Measurements from ENCODE around the gene CLDN16. TPM values are rescaled to one million over a fixed set of nuclear protein-coding genes. Genes with fewer than 3 reads are reported as not detected.

CLDN16 gene
- polyA plus RNA-seq, 1 donor from 2014 or later = not detected

- Histone ChIP-seq H3K9ac (ENCODE audit: low read length) (no peak overlapping the region), H3K27ac (ENCODE audit: low read length) (no peak overlapping the region), H3K27me3 (ENCODE audit: insufficient read depth, low read depth, low read length) (no peaks in the 10 kb centered on the region), H4K20me1 (ENCODE audit: insufficient read depth) (no peaks in the 10 kb centered on the region), H3K9me3 (ENCODE audit: low read length) (no peaks in the 10 kb centered on the region), H3K4me2 (ENCODE audit: low read length) (no peak overlapping the region), H2AFZ (ENCODE audit: low read depth, low read length) (no peak overlapping the region), H3K4me3 (ENCODE audit: low read length) (no peak overlapping the region), H3K79me2 (replicated peaks; ENCODE audit: insufficient read depth, low read length) (no peaks in the 10 kb centered on the region), H3K36me3 (ENCODE audit: insufficient read depth, low read length) (no peaks in the 10 kb centered on the region), H3F3A (ENCODE audit: insufficient read depth, low read length, poor library complexity, severe bottlenecking) (no peaks in the 10 kb centered on the region), H3K9me2 (ENCODE audit: insufficient read depth, low read length) (no peaks in the 10 kb centered on the region)
- TF ChIP-seq EZH2 (IDR thresholded peaks at IDR 0.05; ENCODE audit: borderline replicate concordance, insufficient read depth, low read length, poor library complexity, severe bottlenecking) = no peak
- TF ChIP-seq POLR2AphosphoS5 (IDR thresholded peaks at IDR 0.05) = no peak
- TF ChIP-seq TAF1 (IDR thresholded peaks at IDR 0.05; ENCODE audit: low read depth) = no peak
- TF ChIP-seq SMC3 (conservative IDR thresholded peaks at IDR 0.05; ENCODE audit: poor library complexity) = no peak
- TF ChIP-seq, protein P1, sequence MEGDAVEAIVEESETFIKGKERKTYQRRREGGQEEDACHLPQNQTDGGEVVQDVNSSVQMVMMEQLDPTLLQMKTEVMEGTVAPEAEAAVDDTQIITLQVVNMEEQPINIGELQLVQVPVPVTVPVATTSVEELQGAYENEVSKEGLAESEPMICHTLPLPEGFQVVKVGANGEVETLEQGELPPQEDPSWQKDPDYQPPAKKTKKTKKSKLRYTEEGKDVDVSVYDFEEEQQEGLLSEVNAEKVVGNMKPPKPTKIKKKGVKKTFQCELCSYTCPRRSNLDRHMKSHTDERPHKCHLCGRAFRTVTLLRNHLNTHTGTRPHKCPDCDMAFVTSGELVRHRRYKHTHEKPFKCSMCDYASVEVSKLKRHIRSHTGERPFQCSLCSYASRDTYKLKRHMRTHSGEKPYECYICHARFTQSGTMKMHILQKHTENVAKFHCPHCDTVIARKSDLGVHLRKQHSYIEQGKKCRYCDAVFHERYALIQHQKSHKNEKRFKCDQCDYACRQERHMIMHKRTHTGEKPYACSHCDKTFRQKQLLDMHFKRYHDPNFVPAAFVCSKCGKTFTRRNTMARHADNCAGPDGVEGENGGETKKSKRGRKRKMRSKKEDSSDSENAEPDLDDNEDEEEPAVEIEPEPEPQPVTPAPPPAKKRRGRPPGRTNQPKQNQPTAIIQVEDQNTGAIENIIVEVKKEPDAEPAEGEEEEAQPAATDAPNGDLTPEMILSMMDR (IDR thresholded peaks at IDR 0.05; ENCODE audit: poor library complexity, severe bottlenecking) = no peak
- TF ChIP-seq, protein P2, sequence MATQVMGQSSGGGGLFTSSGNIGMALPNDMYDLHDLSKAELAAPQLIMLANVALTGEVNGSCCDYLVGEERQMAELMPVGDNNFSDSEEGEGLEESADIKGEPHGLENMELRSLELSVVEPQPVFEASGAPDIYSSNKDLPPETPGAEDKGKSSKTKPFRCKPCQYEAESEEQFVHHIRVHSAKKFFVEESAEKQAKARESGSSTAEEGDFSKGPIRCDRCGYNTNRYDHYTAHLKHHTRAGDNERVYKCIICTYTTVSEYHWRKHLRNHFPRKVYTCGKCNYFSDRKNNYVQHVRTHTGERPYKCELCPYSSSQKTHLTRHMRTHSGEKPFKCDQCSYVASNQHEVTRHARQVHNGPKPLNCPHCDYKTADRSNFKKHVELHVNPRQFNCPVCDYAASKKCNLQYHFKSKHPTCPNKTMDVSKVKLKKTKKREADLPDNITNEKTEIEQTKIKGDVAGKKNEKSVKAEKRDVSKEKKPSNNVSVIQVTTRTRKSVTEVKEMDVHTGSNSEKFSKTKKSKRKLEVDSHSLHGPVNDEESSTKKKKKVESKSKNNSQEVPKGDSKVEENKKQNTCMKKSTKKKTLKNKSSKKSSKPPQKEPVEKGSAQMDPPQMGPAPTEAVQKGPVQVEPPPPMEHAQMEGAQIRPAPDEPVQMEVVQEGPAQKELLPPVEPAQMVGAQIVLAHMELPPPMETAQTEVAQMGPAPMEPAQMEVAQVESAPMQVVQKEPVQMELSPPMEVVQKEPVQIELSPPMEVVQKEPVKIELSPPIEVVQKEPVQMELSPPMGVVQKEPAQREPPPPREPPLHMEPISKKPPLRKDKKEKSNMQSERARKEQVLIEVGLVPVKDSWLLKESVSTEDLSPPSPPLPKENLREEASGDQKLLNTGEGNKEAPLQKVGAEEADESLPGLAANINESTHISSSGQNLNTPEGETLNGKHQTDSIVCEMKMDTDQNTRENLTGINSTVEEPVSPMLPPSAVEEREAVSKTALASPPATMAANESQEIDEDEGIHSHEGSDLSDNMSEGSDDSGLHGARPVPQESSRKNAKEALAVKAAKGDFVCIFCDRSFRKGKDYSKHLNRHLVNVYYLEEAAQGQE (IDR thresholded peaks at IDR 0.05; ENCODE audit: borderline replicate concordance) = no peak
- TF ChIP-seq MXI1 (conservative IDR thresholded peaks at IDR 0.05; ENCODE audit: poor library complexity, severe bottlenecking) = no peak
- no peak for TF ChIP-seq EP300 (conservative IDR thresholded peaks at IDR 0.05; ENCODE audit: poor library complexity, severe bottlenecking)
- no peak for TF ChIP-seq RAD21 (conservative IDR thresholded peaks at IDR 0.05)
These were observed 28.1 kb upstream of the CLDN16 start for GRCh38 chr3:190359813-190360212.

GRCh38 chr3:190360228-190360627 is 27.7 kb upstream of the CLDN16 start:
- no peaks in the 10 kb centered on the region for H3K9me3 ChIP-seq (ENCODE audit: low read length)
- no peaks in the 10 kb centered on the region for H4K20me1 ChIP-seq (ENCODE audit: insufficient read depth)
- no peaks in the 10 kb centered on the region for H3K36me3 ChIP-seq (ENCODE audit: insufficient read depth, low read length)
- H3K4me3 ChIP-seq (ENCODE audit: low read length) = no peak overlapping the region
- H3K9ac ChIP-seq (ENCODE audit: low read length) = no peak overlapping the region
- H3K27ac ChIP-seq (ENCODE audit: low read length) = no peak overlapping the region
- no peaks in the 10 kb centered on the region for H3K9me2 ChIP-seq (ENCODE audit: insufficient read depth, low read length)
- no peaks in the 10 kb centered on the region for H3K79me2 ChIP-seq (replicated peaks; ENCODE audit: insufficient read depth, low read length)
- H2AFZ ChIP-seq (ENCODE audit: low read depth, low read length) = no peak overlapping the region
- no peaks in the 10 kb centered on the region for H3F3A ChIP-seq (ENCODE audit: insufficient read depth, low read length, poor library complexity, severe bottlenecking)
- no peak overlapping the region for H3K4me2 ChIP-seq (ENCODE audit: low read length)
- no peaks in the 10 kb centered on the region for H3K27me3 ChIP-seq (ENCODE audit: insufficient read depth, low read depth, low read length)
- TF ChIP-seq TAF1 (IDR thresholded peaks at IDR 0.05; ENCODE audit: low read depth) (no peak), EP300 (conservative IDR thresholded peaks at IDR 0.05; ENCODE audit: poor library complexity, severe bottlenecking) (no peak), EZH2 (IDR thresholded peaks at IDR 0.05; ENCODE audit: borderline replicate concordance, insufficient read depth, low read length, poor library complexity, severe bottlenecking) (no peak), POLR2AphosphoS5 (IDR thresholded peaks at IDR 0.05) (no peak)
- TF ChIP-seq, protein P2 (IDR thresholded peaks at IDR 0.05; ENCODE audit: borderline replicate concordance) = no peak
- TF ChIP-seq, protein P1 (IDR thresholded peaks at IDR 0.05; ENCODE audit: poor library complexity, severe bottlenecking) = no peak

All from neural cell (in vitro differentiated cells).